NCI-H1105 treated with DMSO at 0.1 percent for 48 hours (cell line): ENCODE results near the gene ZNF775.

Experiments used
- DNase-seq: peaks from one replicate; lab custom pipeline; 2025; lab: John Stamatoyannopoulos, UW

The ZNF775 gene

GRCh38 chr7:150441524-150441923 lies 62.4 kb downstream of the ZNF775 start:
- no peak for DNase-seq

GRCh38 chr7:150442811-150443210 lies 63.7 kb downstream of the ZNF775 start:
- no peak for DNase-seq

GRCh38 chr7:150443793-150444540 lies 64.8 kb downstream of the ZNF775 start:
- DNase-seq: no peak

- DNase-seq: no peak
Observed at GRCh38 chr7:150444674-150445365, 65.7 kb downstream of the ZNF775 start.

- no peak for DNase-seq
Observed at GRCh38 chr7:150446288-150446938, 67.3 kb downstream of the ZNF775 start.
